Lower leg skin (tissue), 4 donors: Measurements from ENCODE around the gene INSC. TPM values are rescaled to one million over a fixed set of nuclear protein-coding genes. Genes with fewer than 3 reads are reported as not detected.

Experiments used
- DNase-seq, 2 donors: peaks; one replicate each; pipeline ENCODE4 v3.0.0-alpha.2; 2019; ENCODE audit warnings: low spot score in 2 of 2
- H3K4me3 ChIP-seq: fragments of 200-600 bp; sonication (generic); 2 replicates; pipeline ENCODE4 v1.5.1; 2017; ENCODE audit warnings: mild to moderate bottlenecking, low read depth; ENCODE audit not compliant: poor library complexity, severe bottlenecking
- POLR2A ChIP-seq, 2 donors: fragments of 450-650 bp; IDR thresholded peaks; one replicate each; pipeline ENCODE4 v1.6.1; 2016 to 2017; ENCODE audit warnings: antibody characterized with exemption in 2 of 2, mild to moderate bottlenecking in 1 of 2, moderate library complexity in 1 of 2
- WGBS, 2 donors: methylation state at CpG; one replicate each; pipeline ENCODE4 v1.1.5; 2018; 5-methylcytosine and 5-hydroxymethylcytosine counted together
- intact Hi-C: fragments of 100-400 bp; cut with DNase I; formaldehyde crosslinking; loops from one replicate; pipeline ENCODE4 v1.15.0; 2023; ENCODE audit warnings: low total_unique reads
- total RNA-seq, 4 donors: library from RNA; depleted of rRNA; stranded (reverse); fragments of >200 nt; gene quantifications; one replicate each; pipeline ENCODE4 v1.1.0, GENCODE V29; 2016
- TF ChIP-seq, protein P1 (sequence below), 3 donors: fragments of 450-650 bp; IDR thresholded peaks; one replicate each; pipeline ENCODE4 v1.5.1; 2016; ENCODE audit warnings: antibody characterized with exemption in 3 of 3, mild to moderate bottlenecking in 3 of 3, moderate library complexity in 2 of 3

INSC gene
- total RNA-seq, 4 donors from 2014 or later, result 0.23 to 0.27 TPM; not detected in 2

DNA sequence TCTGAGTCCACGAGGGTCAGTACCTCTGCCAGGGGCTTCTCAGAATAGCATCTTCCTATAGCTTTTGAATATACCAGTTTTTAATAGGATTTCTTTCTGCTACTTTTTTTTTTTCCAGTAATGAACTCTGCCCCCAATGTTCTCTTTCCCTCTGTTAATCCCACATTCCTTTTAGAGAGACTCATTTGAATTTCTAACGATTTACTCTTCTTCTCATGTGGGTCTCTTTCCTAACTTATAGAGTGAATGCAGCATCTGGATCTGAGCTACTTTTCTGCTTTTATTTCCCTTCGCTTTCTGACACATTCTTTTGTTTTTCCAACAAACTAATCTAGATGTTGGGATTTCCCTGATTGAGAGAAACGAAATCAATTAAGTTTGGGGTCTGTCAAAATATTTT is 71.4 kb downstream of the INSC start:
- 62 to 63% methylated on average over 4 of the region's 4 CpGs for WGBS, 2 donors
- TF ChIP-seq, protein P1, sequence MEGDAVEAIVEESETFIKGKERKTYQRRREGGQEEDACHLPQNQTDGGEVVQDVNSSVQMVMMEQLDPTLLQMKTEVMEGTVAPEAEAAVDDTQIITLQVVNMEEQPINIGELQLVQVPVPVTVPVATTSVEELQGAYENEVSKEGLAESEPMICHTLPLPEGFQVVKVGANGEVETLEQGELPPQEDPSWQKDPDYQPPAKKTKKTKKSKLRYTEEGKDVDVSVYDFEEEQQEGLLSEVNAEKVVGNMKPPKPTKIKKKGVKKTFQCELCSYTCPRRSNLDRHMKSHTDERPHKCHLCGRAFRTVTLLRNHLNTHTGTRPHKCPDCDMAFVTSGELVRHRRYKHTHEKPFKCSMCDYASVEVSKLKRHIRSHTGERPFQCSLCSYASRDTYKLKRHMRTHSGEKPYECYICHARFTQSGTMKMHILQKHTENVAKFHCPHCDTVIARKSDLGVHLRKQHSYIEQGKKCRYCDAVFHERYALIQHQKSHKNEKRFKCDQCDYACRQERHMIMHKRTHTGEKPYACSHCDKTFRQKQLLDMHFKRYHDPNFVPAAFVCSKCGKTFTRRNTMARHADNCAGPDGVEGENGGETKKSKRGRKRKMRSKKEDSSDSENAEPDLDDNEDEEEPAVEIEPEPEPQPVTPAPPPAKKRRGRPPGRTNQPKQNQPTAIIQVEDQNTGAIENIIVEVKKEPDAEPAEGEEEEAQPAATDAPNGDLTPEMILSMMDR (IDR thresholded peaks at IDR 0.05), result no peak
- no peak for TF ChIP-seq POLR2A (IDR thresholded peaks at IDR 0.05)
- intact Hi-C loops, result no loop called here
- DNase-seq, result no peak
- no peak overlapping the region for H3K4me3 ChIP-seq

DNA sequence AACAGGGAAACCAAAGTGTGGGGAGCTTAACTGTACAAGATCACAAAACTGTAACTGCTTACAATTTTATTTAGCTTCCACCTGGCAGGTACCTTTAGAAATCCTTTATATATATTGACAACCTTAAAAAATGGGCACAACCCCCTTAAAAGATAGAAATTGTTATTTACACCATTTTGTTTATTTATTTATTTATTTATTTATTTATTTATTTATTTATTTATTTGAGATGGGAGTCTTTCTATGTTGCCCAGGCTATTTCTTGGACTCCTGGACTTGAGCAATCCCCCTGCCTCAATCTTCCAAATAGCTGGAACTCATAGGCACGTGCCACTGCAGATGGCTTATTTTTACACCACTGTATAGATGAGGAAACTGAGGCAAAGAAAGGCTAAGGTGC is 74.5 kb downstream of the INSC start:
- intact Hi-C loops, result no loop called here
- TF ChIP-seq POLR2A (IDR thresholded peaks at IDR 0.05), result no peak
- TF ChIP-seq, protein P1 (IDR thresholded peaks at IDR 0.05), result no peak
- WGBS, 2 donors, result 85 to 86% methylated on average over 1 of the region's 1 CpG

DNA sequence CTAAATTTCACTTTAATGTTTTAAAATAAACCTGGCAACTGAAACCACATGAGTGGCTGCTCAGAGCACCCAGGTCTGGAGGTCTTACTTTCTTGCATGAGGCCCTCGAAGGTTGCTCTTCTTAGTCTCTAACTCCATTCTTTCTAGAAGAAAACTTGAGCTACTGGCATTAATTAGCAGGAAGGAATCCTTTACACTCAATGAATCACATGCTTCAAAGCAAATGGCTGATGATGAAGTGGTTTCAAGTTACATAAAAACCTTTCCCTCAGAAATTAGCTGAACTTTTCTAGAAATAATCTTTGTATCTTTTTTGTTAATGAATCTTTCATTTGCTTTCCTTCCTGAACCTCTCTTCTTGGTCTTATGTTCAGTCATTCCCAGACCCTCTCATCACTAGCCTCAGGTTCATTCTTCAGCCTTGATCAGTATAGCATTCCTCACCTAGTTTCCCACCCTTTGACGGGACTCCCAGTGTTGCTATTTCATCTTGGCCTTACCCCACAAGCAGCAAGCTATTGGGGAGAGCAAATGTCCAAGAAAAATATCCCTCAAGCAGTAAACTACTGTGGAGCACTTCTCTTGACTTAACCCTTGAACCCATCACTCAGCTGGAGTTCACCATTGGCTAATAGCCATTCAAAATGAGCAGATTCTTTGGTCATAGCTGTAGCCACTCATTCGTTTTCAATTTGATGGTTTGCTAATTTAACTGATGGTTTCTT is 75.1 kb downstream of the INSC start:
- H3K4me3 ChIP-seq, result no peak overlapping the region
- intact Hi-C loops, result no loop called here
- WGBS, 2 donors, result 58 to 71% methylated on average over 3 of the region's 3 CpGs
- no peak for DNase-seq
- TF ChIP-seq, protein P1 (IDR thresholded peaks at IDR 0.05), result no peak

More for the DNA sequence above, 74.5 kb downstream of the INSC start:
- no peak for DNase-seq
- H3K4me3 ChIP-seq, result no peak overlapping the region

DNA sequence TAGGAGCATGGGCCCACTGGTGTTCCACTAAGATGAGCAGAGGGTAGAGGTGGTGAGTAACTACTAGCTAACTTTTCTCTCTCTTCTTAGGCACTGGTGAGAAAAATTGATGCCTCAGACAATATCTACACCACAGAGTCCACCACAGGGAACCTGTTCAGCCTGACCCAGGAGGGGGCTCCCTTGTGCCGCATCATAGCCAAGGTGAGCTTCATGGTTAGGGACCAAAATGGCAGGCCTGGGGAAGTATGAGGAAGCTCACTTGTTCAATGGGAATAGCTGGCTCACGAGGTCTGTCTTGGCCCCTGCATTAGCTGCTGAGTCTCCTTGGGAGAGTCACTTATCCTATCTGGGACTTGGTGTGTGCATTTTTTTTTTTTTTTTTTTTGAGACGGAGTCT is 75.9 kb downstream of the INSC start:
- DNase-seq, result no peak
- H3K4me3 ChIP-seq, result no peak overlapping the region
- TF ChIP-seq, protein P1 (IDR thresholded peaks at IDR 0.05), result no peak
- TF ChIP-seq POLR2A (IDR thresholded peaks at IDR 0.05), result no peak
- intact Hi-C loops, result no loop called here
- 95 to 96% methylated on average over 3 of the region's 3 CpGs for WGBS, 2 donors

DNA sequence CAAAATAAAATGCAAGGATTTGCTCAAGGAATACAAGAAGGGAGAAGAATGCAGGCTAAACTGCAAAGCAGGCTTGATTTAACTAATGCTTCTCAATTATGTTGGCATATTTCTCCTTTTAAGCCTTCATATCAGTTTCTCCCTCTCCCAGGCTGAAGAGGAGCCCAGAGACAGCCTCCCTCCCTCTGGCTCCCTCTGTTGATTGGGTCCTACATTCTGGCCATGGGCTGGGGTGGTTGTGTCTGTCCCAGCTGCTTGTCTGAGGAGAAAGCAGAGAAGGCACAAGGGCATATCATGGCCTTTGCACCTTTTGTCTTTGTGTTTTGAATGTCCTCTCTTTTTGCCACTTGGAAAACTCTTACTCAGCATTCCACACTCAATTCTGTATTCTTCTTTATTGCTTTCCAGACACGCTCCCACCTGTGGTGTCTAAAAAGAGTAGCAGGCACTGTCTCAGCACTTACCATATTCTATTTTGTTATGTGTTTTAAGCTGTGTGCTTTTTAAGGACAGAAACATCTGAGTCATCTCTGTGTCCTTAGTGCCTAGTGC is 77.4 kb downstream of the INSC start:
- TF ChIP-seq, protein P1 (IDR thresholded peaks at IDR 0.05), result no peak
- no peak for TF ChIP-seq POLR2A (IDR thresholded peaks at IDR 0.05)
- DNase-seq, result no peak
- no peak overlapping the region for H3K4me3 ChIP-seq
- intact Hi-C loops, result no loop called here
- 65 to 69% methylated on average over 1 of the region's 1 CpG for WGBS, 2 donors
